Measurements from ENCODE around the gene TBX20. TPM values are rescaled to one million over a fixed set of nuclear protein-coding genes. Genes with fewer than 3 reads are reported as not detected.
"Not testable (repeated sequence)": the region's sequence is repeated elsewhere in the genome, so short reads cannot be mapped to it uniquely, and the experiment has no call there.

The TBX20 gene
- total RNA-seq, 1 donor from 2014 or later = 0.09 TPM

DNA sequence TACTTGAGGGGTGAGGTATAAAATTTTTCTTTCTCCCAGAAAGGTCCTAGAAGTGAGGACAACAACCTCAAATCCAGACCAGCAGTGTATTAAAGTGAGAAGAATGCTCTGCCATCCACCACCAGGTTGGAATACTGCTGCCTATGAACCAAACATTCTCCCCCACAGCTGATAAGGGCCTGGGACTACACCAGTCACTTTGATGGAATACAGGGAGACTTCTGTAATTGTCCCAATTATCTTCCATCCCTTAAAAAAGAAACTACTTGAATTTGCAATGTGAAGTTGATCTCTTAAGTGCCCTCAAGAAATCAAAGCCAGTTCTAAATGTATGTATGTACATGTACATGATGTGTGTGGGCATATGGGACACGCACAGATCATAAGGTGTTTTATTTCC lies 3.0 kb downstream of the TBX20 start:
- Mint-ChIP-seq H3K9me3 (peaks cover 18% of the 10 kb centered on the region), H3K27me3 (peaks cover 75% of the 10 kb centered on the region), H3K4me1 (peaks cover 12% of the 10 kb centered on the region), H3K27ac (no peak overlapping the region), H3K4me3 (no peak overlapping the region), H3K36me3 (ENCODE audit: low read depth) (no peaks in the 10 kb centered on the region)
- intact Hi-C loops (cut with micrococcal nuclease) = no loop called here
- no peak for DNase-seq

GRCh38 chr7:35250452-35250851 lies 3.4 kb downstream of the TBX20 start:
- intact Hi-C loops (cut with micrococcal nuclease) = no loop called here

GRCh38 chr7:35249537-35249907 lies 4.4 kb downstream of the TBX20 start:
- H3K27ac Mint-ChIP-seq = no peak overlapping the region
- no peak for DNase-seq
- intact Hi-C loops (cut with micrococcal nuclease) = no loop called here
- peaks cover 66% of the 10 kb centered on the region for H3K27me3 Mint-ChIP-seq
- peaks cover 12% of the 10 kb centered on the region for H3K4me1 Mint-ChIP-seq
- H3K4me3 Mint-ChIP-seq = no peak overlapping the region
- peaks cover 13% of the 10 kb centered on the region for H3K9me3 Mint-ChIP-seq
- H3K36me3 Mint-ChIP-seq (ENCODE audit: low read depth) = no peaks in the 10 kb centered on the region

More at GRCh38 chr7:35250452-35250851, 3.4 kb downstream of the TBX20 start:
- Mint-ChIP-seq H3K4me1 (peaks cover 12% of the 10 kb centered on the region), H3K27me3 (peaks cover 71% of the 10 kb centered on the region), H3K4me3 (no peak overlapping the region), H3K27ac (no peak overlapping the region), H3K36me3 (ENCODE audit: low read depth) (no peaks in the 10 kb centered on the region), H3K9me3 (peaks cover 17% of the 10 kb centered on the region)
- DNase-seq = no peak

- H3K9me3 Mint-ChIP-seq = peaks cover 13% of the 10 kb centered on the region
- no peaks in the 10 kb centered on the region for H3K36me3 Mint-ChIP-seq (ENCODE audit: low read depth)
- peaks cover 9% of the 10 kb centered on the region for H3K4me1 Mint-ChIP-seq
- intact Hi-C loops (cut with micrococcal nuclease) = no loop called here
- peaks cover 66% of the 10 kb centered on the region for H3K27me3 Mint-ChIP-seq
- DNase-seq = no peak
- H3K4me3 Mint-ChIP-seq = no peak overlapping the region
- H3K27ac Mint-ChIP-seq = no peak overlapping the region
Observed at GRCh38 chr7:35248576-35249536, 5.0 kb downstream of the TBX20 start.

GRCh38 chr7:35246819-35247218 lies 7.1 kb downstream of the TBX20 start:
- Mint-ChIP-seq H3K4me3 (no peak overlapping the region), H3K4me1 (peaks cover 7% of the 10 kb centered on the region), H3K36me3 (ENCODE audit: low read depth) (no peaks in the 10 kb centered on the region), H3K9me3 (peaks cover 2% of the 10 kb centered on the region), H3K27ac (no peak overlapping the region), H3K27me3 (peaks cover 49% of the 10 kb centered on the region)
- no peak for DNase-seq
- intact Hi-C loops (cut with micrococcal nuclease) = no loop called here

GRCh38 chr7:35241884-35242283 lies 12.0 kb downstream of the TBX20 start:
- peaks cover 15% of the 10 kb centered on the region for H3K27me3 Mint-ChIP-seq
- DNase-seq = no peak
- intact Hi-C loops (cut with micrococcal nuclease) = no loop called here
- no peak overlapping the region for H3K27ac Mint-ChIP-seq
- no peaks in the 10 kb centered on the region for H3K36me3 Mint-ChIP-seq (ENCODE audit: low read depth)
- H3K9me3 Mint-ChIP-seq = no peaks in the 10 kb centered on the region
- no peak overlapping the region for H3K4me3 Mint-ChIP-seq
- H3K4me1 Mint-ChIP-seq = no peaks in the 10 kb centered on the region

- H3K4me3 Mint-ChIP-seq = no peak overlapping the region
- peaks cover 13% of the 10 kb centered on the region for H3K27me3 Mint-ChIP-seq
- H3K27ac Mint-ChIP-seq = no peak overlapping the region
- intact Hi-C loops (cut with micrococcal nuclease) = no loop called here
- H3K9me3 Mint-ChIP-seq = no peaks in the 10 kb centered on the region
- H3K36me3 Mint-ChIP-seq (ENCODE audit: low read depth) = no peaks in the 10 kb centered on the region
- no peak for DNase-seq
- no peaks in the 10 kb centered on the region for H3K4me1 Mint-ChIP-seq
Observed at GRCh38 chr7:35241436-35241835, 12.5 kb downstream of the TBX20 start.

DNA sequence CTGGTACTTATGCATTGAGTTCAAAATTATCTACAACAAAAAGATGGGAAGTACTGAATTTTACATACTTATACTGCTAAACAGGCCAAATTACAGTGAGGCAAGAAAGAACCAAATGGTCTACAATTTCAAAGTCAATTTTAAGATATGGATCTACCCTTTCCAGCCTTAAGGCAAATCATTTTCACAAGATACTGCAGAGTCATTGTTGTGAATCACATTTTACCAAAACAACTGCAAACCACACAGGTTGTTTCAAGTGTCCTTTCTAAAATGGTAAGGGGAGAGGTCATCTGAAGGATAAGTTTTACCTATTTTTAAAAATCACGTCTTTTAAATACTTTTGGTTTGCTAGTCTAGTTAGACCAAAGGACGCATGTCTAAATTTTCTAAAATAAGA lies 12.9 kb downstream of the TBX20 start:
- H3K27ac Mint-ChIP-seq; H3K9me3 Mint-ChIP-seq; H3K4me1 Mint-ChIP-seq; DNase-seq; H3K36me3 Mint-ChIP-seq (ENCODE audit: low read depth); intact Hi-C loops (cut with micrococcal nuclease); H3K4me3 Mint-ChIP-seq: not testable (repeated sequence)
- H3K27me3 Mint-ChIP-seq = peaks cover 13% of the 10 kb centered on the region

- DNase-seq; H3K4me3 Mint-ChIP-seq; H3K27me3 Mint-ChIP-seq; H3K4me1 Mint-ChIP-seq; H3K9me3 Mint-ChIP-seq; H3K27ac Mint-ChIP-seq; intact Hi-C loops (cut with micrococcal nuclease); H3K36me3 Mint-ChIP-seq (ENCODE audit: low read depth): not testable (repeated sequence)
Observed at GRCh38 chr7:35238456-35238855, 15.4 kb downstream of the TBX20 start.

GRCh38 chr7:35232994-35233393 lies 20.9 kb downstream of the TBX20 start:
- no peaks in the 10 kb centered on the region for H3K9me3 Mint-ChIP-seq
- no peaks in the 10 kb centered on the region for H3K4me1 Mint-ChIP-seq
- H3K27me3 Mint-ChIP-seq = peaks cover 9% of the 10 kb centered on the region
- no peak overlapping the region for H3K4me3 Mint-ChIP-seq
- H3K36me3 Mint-ChIP-seq (ENCODE audit: low read depth) = no peaks in the 10 kb centered on the region
- intact Hi-C loops (cut with micrococcal nuclease) = no loop called here
- DNase-seq = no peak
- no peak overlapping the region for H3K27ac Mint-ChIP-seq

DNA sequence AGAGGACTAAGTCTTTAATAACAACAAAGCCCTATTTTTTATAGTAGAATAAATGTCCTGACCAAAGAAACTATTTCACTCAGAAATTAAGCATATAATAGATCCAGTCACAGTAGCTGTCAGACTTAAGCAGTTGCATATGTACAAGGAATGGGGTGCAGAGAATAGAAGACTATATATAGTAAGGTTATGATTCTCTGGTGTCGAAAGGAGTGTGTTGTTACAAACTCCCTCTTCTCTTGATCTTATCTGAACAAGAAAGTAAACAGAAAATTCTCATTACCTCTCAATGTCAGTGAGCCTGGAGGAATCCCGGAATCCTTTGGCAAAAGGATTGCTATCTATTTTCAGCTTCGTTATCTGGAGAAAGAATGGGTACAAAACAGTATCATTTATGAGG lies 22.7 kb downstream of the TBX20 start:
- H3K27ac Mint-ChIP-seq; H3K9me3 Mint-ChIP-seq; H3K4me1 Mint-ChIP-seq; DNase-seq; intact Hi-C loops (cut with micrococcal nuclease); H3K36me3 Mint-ChIP-seq (ENCODE audit: low read depth); H3K4me3 Mint-ChIP-seq; H3K27me3 Mint-ChIP-seq: not testable (repeated sequence)

GRCh38 chr7:35229116-35229780 lies 24.7 kb downstream of the TBX20 start:
- H3K4me1 Mint-ChIP-seq; H3K27me3 Mint-ChIP-seq; H3K36me3 Mint-ChIP-seq (ENCODE audit: low read depth); H3K4me3 Mint-ChIP-seq; DNase-seq; H3K27ac Mint-ChIP-seq; intact Hi-C loops (cut with micrococcal nuclease); H3K9me3 Mint-ChIP-seq: not testable (repeated sequence)

DNA sequence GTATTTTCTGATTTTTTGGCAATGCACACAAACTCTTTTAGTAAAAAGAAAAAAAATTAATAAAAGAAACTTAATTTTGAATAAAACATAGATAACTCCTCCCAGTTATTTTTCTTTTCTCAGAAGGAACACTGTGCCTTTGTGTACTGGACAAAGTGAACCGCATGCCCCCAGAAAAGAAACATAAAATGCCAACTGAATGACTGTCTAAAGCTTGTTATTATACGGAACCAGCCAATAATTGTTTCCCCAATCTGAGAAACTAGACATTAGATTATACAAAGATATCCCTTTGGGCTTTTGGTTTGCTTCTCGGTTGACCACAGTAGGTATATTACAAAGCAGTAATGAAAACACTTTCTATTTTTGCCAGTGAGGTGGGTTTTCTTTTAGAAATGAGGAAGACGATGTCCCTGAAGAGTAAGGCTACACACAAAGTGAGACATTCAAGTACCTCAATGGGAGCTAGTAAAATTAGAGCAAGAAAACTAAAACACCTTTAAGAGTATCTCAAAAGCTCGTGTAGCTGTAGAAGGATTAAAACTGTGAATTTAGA lies 25.3 kb downstream of the TBX20 start:
- H3K27ac Mint-ChIP-seq; H3K36me3 Mint-ChIP-seq (ENCODE audit: low read depth); H3K27me3 Mint-ChIP-seq; intact Hi-C loops (cut with micrococcal nuclease); DNase-seq; H3K4me1 Mint-ChIP-seq; H3K4me3 Mint-ChIP-seq; H3K9me3 Mint-ChIP-seq: not testable (repeated sequence)

DNA sequence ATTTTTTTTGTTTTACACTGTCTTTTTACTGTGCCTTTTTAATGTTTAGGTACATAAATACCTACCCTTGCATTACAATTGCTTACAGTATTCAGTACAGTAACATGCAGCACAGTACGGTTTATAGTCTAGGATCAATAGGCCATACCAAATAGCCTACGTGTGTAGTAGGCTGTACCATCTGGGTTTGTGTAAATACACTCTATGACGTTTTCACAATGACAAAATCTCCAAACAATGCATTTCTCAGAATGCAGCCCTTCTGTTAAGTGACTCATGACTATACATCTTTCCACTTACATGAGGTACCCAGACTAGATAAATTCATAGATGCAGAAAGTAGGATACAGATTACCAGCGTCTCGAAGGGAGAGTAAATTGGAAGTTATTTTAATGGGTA lies 26.5 kb downstream of the TBX20 start:
- not testable (repeated sequence) for H3K4me1 Mint-ChIP-seq

More for the DNA sequence above, 26.5 kb downstream of the TBX20 start:
- H3K27me3 Mint-ChIP-seq = peaks cover 12% of the 10 kb centered on the region
- H3K36me3 Mint-ChIP-seq (ENCODE audit: low read depth); H3K27ac Mint-ChIP-seq; H3K9me3 Mint-ChIP-seq; H3K4me3 Mint-ChIP-seq; DNase-seq; intact Hi-C loops (cut with micrococcal nuclease): not testable (repeated sequence)
